ENCODE data around the gene SETD1A. TPM values are rescaled to one million over a fixed set of nuclear protein-coding genes. Genes with fewer than 3 reads are reported as not detected.

SETD1A gene
- total and polyA plus RNA-seq, 9 of the 15 experiments (the other 6 are each of a cell fraction or from before 2014, with no cell fraction given) = 0.08 to 36.0 (median 4.2) TPM

DNA sequence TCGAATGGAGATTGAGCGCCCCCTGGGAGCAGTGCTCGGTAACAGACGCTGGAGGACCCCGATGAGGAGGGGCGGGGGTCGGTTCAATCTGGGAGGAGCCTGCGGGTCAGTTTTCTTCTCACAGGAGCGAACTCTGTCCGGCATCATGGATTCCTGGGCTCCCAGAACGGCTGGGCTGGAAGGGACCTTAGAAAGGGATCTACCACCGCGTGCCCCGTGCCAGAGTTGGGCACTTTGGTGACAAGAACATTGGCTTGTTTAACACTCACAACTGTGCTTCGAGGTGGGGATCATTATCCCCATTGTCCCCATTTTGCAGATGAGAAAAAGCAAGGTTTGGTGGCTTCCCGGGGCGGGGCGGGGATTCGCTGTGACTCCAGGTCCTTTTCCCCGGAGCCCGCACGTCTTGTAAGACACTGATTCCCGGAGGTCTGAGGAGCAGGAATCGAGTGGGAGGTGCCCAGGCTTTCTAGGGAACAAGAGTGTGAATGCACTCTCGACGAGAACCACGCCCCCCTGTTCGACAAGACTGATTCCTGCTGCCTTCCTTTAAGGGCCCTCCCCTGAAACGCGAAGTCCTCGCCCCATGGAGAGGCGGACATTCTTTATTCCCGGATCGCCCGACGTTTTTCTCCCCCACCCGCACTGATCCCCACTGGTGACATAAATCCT, 35.7 kb upstream of the SETD1A start (continued):
- TF ChIP-seq, protein P1, sequence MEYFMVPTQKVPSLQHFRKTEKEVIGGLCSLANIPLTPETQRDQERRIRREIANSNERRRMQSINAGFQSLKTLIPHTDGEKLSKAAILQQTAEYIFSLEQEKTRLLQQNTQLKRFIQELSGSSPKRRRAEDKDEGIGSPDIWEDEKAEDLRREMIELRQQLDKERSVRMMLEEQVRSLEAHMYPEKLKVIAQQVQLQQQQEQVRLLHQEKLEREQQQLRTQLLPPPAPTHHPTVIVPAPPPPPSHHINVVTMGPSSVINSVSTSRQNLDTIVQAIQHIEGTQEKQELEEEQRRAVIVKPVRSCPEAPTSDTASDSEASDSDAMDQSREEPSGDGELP (CRISPR knock-in tag; IDR thresholded peaks at IDR 0.05; ENCODE audit: borderline replicate concordance) = no peak; the same call in 1 of the 2 replicates
- TF ChIP-seq RBFOX2 (IDR thresholded peaks at IDR 0.05; ENCODE audit: low read depth, low read length) (no peak), CBFA2T2 (conservative IDR thresholded peaks at IDR 0.05) (no peak), GTF2E2 (tag; IDR thresholded peaks at IDR 0.05) (no peak), KAT8 (IDR thresholded peaks at IDR 0.05; ENCODE audit: low read depth) (no peak), ZBTB12 (CRISPR knock-in tag; IDR thresholded peaks at IDR 0.05) (no peak), ESRRA (IDR thresholded peaks at IDR 0.05; ENCODE audit: borderline replicate concordance, low read depth) (peak; percentile 31; the same call in 1 of the 2 replicates), MED1 (CRISPR knock-in tag; IDR thresholded peaks at IDR 0.05; ENCODE audit: borderline replicate concordance) (no peak), NCOA4 (IDR thresholded peaks at IDR 0.05; ENCODE audit: partially characterized antibody) (no peak), CEBPB (tag; IDR thresholded peaks at IDR 0.05) (no peak), ZMIZ1 (IDR thresholded peaks at IDR 0.05; ENCODE audit: low read depth in 2 of 2, low read length in 2 of 2) (no peak), CTBP1 (IDR thresholded peaks at IDR 0.05; ENCODE audit: borderline replicate concordance) (peak; percentile 15; the same call in 1 of the 2 replicates), STAG1 (CRISPR knock-in tag; IDR thresholded peaks at IDR 0.05; ENCODE audit: borderline replicate concordance) (peak; percentile 81; the same call in 1 of the 2 replicates), BRD4 (IDR thresholded peaks at IDR 0.05) (no peak), SFPQ (IDR thresholded peaks at IDR 0.05; ENCODE audit: low read depth, low read length) (no peak), HMGN3 (IDR thresholded peaks at IDR 0.05; ENCODE audit: borderline replicate concordance, extremely low read depth, insufficient read length, low read depth, low read length) (no peak), CBFA2T3 (IDR thresholded peaks at IDR 0.05) (no peak)
- TF ChIP-seq, protein P2, sequence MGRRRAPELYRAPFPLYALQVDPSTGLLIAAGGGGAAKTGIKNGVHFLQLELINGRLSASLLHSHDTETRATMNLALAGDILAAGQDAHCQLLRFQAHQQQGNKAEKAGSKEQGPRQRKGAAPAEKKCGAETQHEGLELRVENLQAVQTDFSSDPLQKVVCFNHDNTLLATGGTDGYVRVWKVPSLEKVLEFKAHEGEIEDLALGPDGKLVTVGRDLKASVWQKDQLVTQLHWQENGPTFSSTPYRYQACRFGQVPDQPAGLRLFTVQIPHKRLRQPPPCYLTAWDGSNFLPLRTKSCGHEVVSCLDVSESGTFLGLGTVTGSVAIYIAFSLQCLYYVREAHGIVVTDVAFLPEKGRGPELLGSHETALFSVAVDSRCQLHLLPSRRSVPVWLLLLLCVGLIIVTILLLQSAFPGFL (CRISPR knock-in tag; IDR thresholded peaks at IDR 0.05) = no peak
